Measurements from ENCODE around the gene CKMT2.

DNA sequence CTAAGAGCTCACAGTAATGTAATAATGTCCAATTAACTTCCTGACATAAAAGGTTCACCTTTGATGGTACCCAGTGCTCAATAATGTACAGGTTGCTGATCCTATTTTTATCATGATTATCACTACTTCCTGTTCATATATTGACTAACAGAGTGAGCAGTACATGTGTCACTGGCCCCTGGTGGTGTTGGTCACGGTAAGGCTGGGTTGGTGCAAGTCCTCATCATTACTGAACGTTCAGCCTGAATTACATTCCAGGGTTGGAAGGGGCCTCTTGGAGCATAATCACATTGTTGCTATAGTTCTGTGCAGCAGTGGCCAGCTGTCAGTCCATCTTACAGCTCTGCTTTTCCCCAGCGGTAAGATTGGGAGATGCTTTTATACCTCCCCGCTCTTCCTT, 24.2 kb upstream of the CKMT2 start:
- TF ChIP-seq, protein P1, sequence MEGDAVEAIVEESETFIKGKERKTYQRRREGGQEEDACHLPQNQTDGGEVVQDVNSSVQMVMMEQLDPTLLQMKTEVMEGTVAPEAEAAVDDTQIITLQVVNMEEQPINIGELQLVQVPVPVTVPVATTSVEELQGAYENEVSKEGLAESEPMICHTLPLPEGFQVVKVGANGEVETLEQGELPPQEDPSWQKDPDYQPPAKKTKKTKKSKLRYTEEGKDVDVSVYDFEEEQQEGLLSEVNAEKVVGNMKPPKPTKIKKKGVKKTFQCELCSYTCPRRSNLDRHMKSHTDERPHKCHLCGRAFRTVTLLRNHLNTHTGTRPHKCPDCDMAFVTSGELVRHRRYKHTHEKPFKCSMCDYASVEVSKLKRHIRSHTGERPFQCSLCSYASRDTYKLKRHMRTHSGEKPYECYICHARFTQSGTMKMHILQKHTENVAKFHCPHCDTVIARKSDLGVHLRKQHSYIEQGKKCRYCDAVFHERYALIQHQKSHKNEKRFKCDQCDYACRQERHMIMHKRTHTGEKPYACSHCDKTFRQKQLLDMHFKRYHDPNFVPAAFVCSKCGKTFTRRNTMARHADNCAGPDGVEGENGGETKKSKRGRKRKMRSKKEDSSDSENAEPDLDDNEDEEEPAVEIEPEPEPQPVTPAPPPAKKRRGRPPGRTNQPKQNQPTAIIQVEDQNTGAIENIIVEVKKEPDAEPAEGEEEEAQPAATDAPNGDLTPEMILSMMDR (IDR thresholded peaks at IDR 0.05; ENCODE audit: borderline replicate concordance, extremely low read depth, low read length, poor library complexity, severe bottlenecking): no peak
- TF ChIP-seq EZH2 (IDR thresholded peaks at IDR 0.05; ENCODE audit: borderline replicate concordance, low read depth, low read length, severe bottlenecking): no peak
